ENCODE data around the gene SUCLG1.

- TF ChIP-seq GATA2 (IDR thresholded peaks at IDR 0.05; ENCODE audit: low read depth, low read length) (no peak), GATA3 (IDR thresholded peaks at IDR 0.05; ENCODE audit: low read depth, low read length) (no peak)
These were observed 32.2 kb upstream of the SUCLG1 start for GRCh38 chr2:84491256-84491655.

All from SH-SY5Y (cell line).